Epithelial cell of esophagus (primary cell): ENCODE results near the gene UBE2M.

Experiments
- DNase-seq: peaks from one replicate; pipeline ENCODE4 v3.0.0; 2010; ENCODE audit warnings: low read depth
- H3K4me3 ChIP-seq: 2 replicates; pipeline ENCODE4 v1.5.1; 2011; ENCODE audit warnings: mild to moderate bottlenecking, low read length, control low read depth
- CTCF ChIP-seq: IDR thresholded peaks from 2 replicates; pipeline ENCODE4 v1.5.1; 2011; ENCODE audit warnings: low read depth, mild to moderate bottlenecking, low read length, control low read depth, inconsistent platforms; ENCODE audit not compliant: insufficient read depth; ENCODE audit errors: missing control alignments

The UBE2M gene

GRCh38 chr19:58568453-58569130, 10.2 kb upstream of the UBE2M start:
- DNase-seq: no peak
- no peak overlapping the region for H3K4me3 ChIP-seq
- no peak for TF ChIP-seq CTCF

DNA sequence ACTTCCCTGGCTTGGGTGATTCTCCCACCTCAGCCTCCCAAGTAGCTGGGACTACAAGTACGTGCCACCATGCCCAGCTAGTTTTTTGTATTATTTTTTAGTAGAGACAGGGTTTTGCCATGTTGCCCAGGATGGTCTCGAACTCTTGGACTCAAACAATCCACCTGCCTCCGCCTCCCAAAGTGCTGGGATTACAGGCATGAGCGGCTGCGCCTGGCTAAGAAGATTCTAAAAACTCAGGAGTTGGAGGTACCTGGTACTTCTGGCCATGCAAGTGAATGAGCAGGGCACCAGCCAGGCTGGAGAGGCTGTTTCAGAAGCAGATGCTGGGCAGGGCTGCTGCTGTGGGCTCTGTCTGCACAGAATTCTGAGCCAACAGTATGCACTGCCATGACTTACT, 8.6 kb upstream of the UBE2M start:
- H3K4me3 ChIP-seq: no peak overlapping the region
- no peak for DNase-seq
- TF ChIP-seq CTCF: no peak

DNA sequence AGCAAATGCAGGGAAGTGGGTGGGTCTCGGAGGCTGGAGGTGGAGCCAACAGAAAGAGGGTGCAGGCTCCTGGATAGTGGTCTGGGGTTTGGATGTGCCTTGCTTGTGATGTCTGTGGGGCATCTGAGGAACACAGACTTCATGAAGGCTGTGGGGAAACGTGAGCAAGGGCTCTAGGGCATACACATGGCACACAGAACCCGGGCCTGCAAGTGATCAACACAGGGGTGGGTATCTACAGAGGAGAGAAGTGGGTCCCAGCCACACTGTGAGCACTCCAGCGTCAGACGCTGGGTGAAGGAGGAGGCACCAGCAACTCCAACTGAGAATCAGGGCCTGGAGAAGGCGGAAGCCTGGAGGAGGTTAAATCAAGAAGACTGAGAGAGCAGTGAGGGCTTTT, 5.4 kb upstream of the UBE2M start:
- TF ChIP-seq CTCF: no peak
- no peak overlapping the region for H3K4me3 ChIP-seq
- no peak for DNase-seq

DNA sequence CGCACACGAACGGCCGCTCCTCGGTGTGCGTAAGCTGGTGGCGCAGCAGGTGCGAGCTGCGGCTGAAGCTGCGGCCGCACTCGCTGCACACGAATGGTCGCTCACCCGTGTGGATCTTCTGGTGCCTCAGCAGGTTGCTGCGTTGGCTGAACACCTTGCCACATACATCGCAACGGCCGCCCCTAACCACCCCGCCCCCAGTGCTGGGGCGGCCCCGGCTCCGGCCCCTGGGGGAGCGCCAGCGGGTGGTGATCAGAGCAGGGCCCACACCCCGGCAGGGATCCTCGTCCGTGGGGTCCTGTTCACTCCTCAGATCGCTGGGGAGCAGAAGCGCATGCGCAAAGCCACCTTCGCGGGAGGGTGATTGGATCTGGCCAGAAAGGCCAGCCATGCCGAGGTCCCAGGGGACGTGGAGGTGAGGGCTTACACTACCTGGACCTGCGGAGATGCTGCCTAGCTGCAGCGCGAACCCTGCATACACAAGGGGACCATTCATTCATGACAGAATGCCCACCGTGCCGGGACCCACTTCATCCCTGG, 4.7 kb upstream of the UBE2M start:
- TF ChIP-seq CTCF: no peak
- no peak for DNase-seq
- H3K4me3 ChIP-seq: peak overlapping the region; percentile 57

DNA sequence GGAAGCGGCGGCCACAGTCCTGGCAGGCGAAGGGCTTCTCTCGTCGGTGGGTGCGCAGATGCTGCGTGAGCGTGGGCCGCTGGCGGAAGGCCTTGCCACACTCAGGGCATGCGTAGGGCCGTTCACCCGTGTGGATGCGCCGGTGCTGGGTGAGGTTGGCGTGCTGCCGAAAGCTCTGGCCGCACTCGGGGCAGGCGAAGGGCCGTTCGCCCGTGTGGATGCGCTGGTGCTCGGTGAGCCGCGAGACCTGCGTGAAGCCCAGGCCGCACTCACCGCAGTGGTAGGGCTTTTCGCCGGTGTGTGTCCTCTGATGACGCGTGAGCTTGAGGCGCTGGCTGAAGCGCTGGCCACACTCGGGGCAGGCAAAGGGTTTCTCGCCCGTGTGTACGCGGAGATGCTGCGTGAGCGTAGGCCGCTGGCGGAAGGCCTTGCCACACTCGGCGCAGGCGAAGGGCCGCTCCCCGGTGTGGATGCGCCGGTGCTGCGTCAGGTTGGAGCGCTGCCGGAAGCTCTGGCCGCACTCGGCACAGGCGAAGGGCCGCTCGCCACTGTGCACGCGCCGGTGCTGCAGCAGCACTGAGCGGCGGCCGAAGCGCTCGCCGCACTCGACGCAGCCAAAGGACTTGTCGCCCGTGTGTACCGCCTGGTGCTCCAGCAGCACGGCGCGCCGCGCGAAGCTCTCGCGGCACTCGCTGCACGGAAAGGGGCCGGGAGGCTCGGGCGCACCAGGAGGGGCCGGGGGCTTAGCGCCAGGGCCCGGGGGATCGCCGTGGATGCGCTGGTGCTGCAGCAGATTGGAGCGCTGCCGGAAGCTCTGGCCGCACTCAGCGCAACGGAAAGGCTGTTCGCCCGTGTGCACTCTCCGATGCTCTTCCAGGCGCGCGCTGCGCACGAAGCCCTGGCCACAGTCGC, 4.0 kb upstream of the UBE2M start:
- peak; percentile 68 for DNase-seq

More for the DNA sequence above, 4.0 kb upstream of the UBE2M start:
- H3K4me3 ChIP-seq: peak overlapping the region; percentile 57
- TF ChIP-seq CTCF: no peak
